ENCODE data around the gene BMP2. TPM values are rescaled to one million over a fixed set of nuclear protein-coding genes. Genes with fewer than 3 reads are reported as not detected.

Gene BMP2
- total RNA-seq, 1 experiment from 2014 or later = not detected

DNA sequence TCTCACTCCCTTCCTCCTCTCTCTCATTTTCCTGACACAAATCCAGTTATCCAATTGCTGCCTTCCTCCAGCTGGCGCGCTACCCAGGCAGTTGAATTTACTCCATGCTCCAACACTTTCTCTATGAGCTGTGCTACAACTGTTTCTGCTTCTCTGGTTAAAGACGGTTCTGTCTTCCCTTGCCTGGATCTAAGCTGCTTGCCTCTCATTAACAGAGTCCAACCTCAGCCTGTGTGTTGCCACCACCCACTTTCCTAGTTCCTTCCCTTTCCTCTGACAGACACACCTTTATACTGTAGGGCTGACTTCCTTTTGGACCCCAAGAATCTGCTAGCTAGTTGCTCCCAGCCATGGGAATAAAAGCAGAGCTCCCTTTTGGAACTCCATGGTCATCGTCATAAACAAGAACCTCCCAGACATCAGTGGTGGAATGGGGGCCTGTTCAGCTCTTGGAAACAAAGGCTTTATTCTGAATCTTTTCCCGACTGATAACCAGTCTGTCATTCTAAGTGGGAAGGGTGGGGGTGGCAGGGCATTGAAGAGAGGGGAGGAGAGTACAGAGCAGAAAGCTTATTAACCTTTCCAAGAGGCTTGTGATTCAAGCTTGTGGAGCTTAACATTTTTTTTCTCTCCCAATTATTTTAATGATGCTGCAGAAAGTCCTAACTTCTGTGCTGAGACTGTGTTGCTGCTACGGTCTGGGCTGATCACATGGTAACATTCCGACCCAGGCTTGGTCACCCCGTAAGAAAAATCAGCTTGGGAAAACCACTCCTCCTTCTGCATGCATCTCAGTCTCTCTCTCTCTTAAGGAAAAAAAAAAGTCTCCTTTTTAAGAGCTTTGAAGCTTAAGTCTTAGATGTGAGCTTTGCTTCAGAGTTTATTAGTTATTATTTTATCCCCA lies 31.3 kb upstream of the BMP2 start:
- no peak overlapping the region for H2AFZ ChIP-seq (ENCODE audit: low read length)
- no peaks in the 10 kb centered on the region for H3K9me2 ChIP-seq (replicated peaks; ENCODE audit: insufficient read depth, low read length)
- H3K79me2 ChIP-seq (ENCODE audit: low read length) = no peaks in the 10 kb centered on the region
- no peak for DNase-seq
- H3K27me3 ChIP-seq (ENCODE audit: low read length) = no peaks in the 10 kb centered on the region
- no peaks in the 10 kb centered on the region for H3K4me1 ChIP-seq (ENCODE audit: low read length)
- no peaks in the 10 kb centered on the region for H4K20me1 ChIP-seq (ENCODE audit: insufficient read depth, low read depth, low read length)
- H3K9me3 ChIP-seq (ENCODE audit: low read length) = peaks cover 2% of the 10 kb centered on the region
- H3K36me3 ChIP-seq (ENCODE audit: insufficient read depth, low read length) = no peaks in the 10 kb centered on the region
- H3K27ac ChIP-seq (ENCODE audit: low read length) = no peak overlapping the region
- no peak overlapping the region for H3K4me3 ChIP-seq (ENCODE audit: low read length)
- H3K9ac ChIP-seq (ENCODE audit: low read length) = no peak overlapping the region
- no peak overlapping the region for H3K4me2 ChIP-seq (ENCODE audit: low read depth, low read length, poor library complexity, severe bottlenecking)

GRCh38 chr20:6739406-6739805 lies 28.1 kb upstream of the BMP2 start:
- Histone ChIP-seq H3K27me3 (ENCODE audit: low read length) (no peaks in the 10 kb centered on the region), H3K36me3 (ENCODE audit: insufficient read depth, low read length) (no peaks in the 10 kb centered on the region), H3K9me3 (ENCODE audit: low read length) (peaks cover 4% of the 10 kb centered on the region), H3K79me2 (ENCODE audit: low read length) (no peaks in the 10 kb centered on the region), H3K4me1 (ENCODE audit: low read length) (no peaks in the 10 kb centered on the region), H3K27ac (ENCODE audit: low read length) (no peak overlapping the region), H3K4me2 (ENCODE audit: low read depth, low read length, poor library complexity, severe bottlenecking) (no peak overlapping the region), H4K20me1 (ENCODE audit: insufficient read depth, low read depth, low read length) (no peaks in the 10 kb centered on the region), H3K9ac (ENCODE audit: low read length) (no peak overlapping the region), H3K4me3 (ENCODE audit: low read length) (no peak overlapping the region), H2AFZ (ENCODE audit: low read length) (no peak overlapping the region), H3K9me2 (replicated peaks; ENCODE audit: insufficient read depth, low read length) (no peaks in the 10 kb centered on the region)
- DNase-seq = no peak

DNA sequence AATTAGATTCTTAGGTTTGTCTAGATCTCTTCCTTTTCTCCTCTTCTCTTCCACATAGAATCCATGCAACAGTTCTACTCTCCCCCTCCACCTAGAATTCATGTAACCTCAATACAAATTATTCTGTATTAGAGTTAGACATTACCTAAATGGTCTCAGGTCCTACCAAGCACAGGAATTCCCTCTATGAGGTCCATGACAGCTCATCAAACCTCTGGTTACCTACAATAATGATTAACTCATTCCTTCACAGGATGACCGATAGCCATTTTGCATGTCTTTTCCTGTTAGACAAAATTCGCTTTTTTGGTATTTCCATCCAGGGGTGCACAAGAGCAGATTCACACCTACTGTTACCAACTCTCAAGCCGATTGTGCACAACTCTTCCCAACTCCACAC lies 27.4 kb upstream of the BMP2 start:
- H3K4me2 ChIP-seq (ENCODE audit: low read depth, low read length, poor library complexity, severe bottlenecking) = no peak overlapping the region
- H2AFZ ChIP-seq (ENCODE audit: low read length) = no peak overlapping the region
- no peaks in the 10 kb centered on the region for H3K9me2 ChIP-seq (replicated peaks; ENCODE audit: insufficient read depth, low read length)
- H3K79me2 ChIP-seq (ENCODE audit: low read length) = no peaks in the 10 kb centered on the region
- H3K27me3 ChIP-seq (ENCODE audit: low read length) = no peaks in the 10 kb centered on the region
- H3K4me3 ChIP-seq (ENCODE audit: low read length) = no peak overlapping the region
- no peaks in the 10 kb centered on the region for H3K4me1 ChIP-seq (ENCODE audit: low read length)
- no peak overlapping the region for H3K9ac ChIP-seq (ENCODE audit: low read length)
- H3K9me3 ChIP-seq (ENCODE audit: low read length) = peaks cover 5% of the 10 kb centered on the region
- H4K20me1 ChIP-seq (ENCODE audit: insufficient read depth, low read depth, low read length) = no peaks in the 10 kb centered on the region
- no peak overlapping the region for H3K27ac ChIP-seq (ENCODE audit: low read length)
- no peak for DNase-seq
- no peaks in the 10 kb centered on the region for H3K36me3 ChIP-seq (ENCODE audit: insufficient read depth, low read length)

GRCh38 chr20:6744180-6744579 lies 23.3 kb upstream of the BMP2 start:
- H3K9ac ChIP-seq (ENCODE audit: low read length) = no peak overlapping the region
- H3K9me2 ChIP-seq (replicated peaks; ENCODE audit: insufficient read depth, low read length) = no peaks in the 10 kb centered on the region
- H3K27me3 ChIP-seq (ENCODE audit: low read length) = no peaks in the 10 kb centered on the region
- no peak overlapping the region for H3K4me3 ChIP-seq (ENCODE audit: low read length)
- H2AFZ ChIP-seq (ENCODE audit: low read length) = no peak overlapping the region
- no peaks in the 10 kb centered on the region for H3K4me1 ChIP-seq (ENCODE audit: low read length)
- H3K36me3 ChIP-seq (ENCODE audit: insufficient read depth, low read length) = no peaks in the 10 kb centered on the region
- no peak overlapping the region for H3K4me2 ChIP-seq (ENCODE audit: low read depth, low read length, poor library complexity, severe bottlenecking)
- no peak overlapping the region for H3K27ac ChIP-seq (ENCODE audit: low read length)
- no peaks in the 10 kb centered on the region for H4K20me1 ChIP-seq (ENCODE audit: insufficient read depth, low read depth, low read length)
- DNase-seq = no peak
- H3K9me3 ChIP-seq (ENCODE audit: low read length) = 0 out of 2 replicates have a peak, but pooled peaks cover 3% of the 10 kb centered on the region
- no peaks in the 10 kb centered on the region for H3K79me2 ChIP-seq (ENCODE audit: low read length)

DNA sequence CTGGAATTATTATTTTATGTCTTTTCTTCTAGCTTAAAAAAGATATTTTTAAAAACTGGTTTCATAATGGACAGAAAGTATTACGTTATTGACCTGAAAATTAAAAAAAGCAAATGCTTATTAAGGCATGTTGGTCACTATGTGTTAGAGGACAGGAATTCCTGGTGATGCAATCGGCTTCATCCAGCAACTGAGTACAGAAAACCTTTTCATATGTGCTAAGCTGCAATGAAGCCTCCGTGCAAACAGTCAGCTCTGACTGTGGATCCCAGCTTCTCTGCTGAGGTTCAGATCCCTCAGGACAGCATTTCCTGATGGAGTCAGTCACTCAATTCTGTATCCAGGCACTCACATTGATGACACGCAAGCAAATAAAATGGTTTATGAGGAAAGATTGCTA lies 22.7 kb upstream of the BMP2 start:
- Histone ChIP-seq H3K79me2 (ENCODE audit: low read length) (no peaks in the 10 kb centered on the region), H3K4me3 (ENCODE audit: low read length) (no peak overlapping the region), H3K27me3 (ENCODE audit: low read length) (no peaks in the 10 kb centered on the region), H3K9me3 (ENCODE audit: low read length) (0 out of 2 replicates have a peak, but pooled peaks cover 3% of the 10 kb centered on the region), H3K4me2 (ENCODE audit: low read depth, low read length, poor library complexity, severe bottlenecking) (no peak overlapping the region), H3K9ac (ENCODE audit: low read length) (no peak overlapping the region), H3K9me2 (replicated peaks; ENCODE audit: insufficient read depth, low read length) (no peaks in the 10 kb centered on the region), H2AFZ (ENCODE audit: low read length) (no peak overlapping the region), H3K4me1 (ENCODE audit: low read length) (no peaks in the 10 kb centered on the region), H3K36me3 (ENCODE audit: insufficient read depth, low read length) (no peaks in the 10 kb centered on the region), H3K27ac (ENCODE audit: low read length) (no peak overlapping the region), H4K20me1 (ENCODE audit: insufficient read depth, low read depth, low read length) (no peaks in the 10 kb centered on the region)
- no peak for DNase-seq

DNA sequence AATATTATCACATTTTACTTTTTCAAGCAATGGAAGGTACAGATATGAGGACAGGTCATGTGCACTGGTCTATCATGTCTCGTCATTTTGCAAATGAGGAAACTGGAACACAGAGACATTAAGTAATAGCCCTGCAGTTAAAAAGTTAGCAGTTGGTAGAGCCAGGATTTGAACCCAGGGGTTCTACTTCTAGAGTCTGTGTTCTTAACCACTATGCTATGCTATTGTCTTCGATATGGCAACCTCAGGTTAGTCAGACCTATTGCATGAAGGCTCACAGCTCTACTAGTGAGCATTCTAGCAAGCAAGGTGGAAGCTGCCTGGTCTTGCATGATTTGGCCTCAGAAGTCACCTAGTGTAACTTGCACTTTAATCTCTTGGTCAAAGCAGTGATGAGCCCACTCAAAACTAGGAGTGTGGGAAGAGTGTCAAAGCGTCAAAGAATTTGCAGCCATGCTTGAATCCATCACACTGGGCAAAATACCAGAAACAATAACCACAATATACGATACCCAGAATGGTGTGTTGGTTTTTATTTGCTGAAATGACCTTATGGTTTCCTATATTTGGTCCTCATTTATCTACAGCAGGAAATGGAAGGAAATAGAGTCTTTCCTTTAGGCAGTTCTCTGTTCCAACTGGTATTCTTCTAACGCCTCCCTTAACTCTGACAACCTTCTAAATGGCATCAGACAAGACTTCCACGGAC lies 20.4 kb upstream of the BMP2 start:
- Histone ChIP-seq H2AFZ (ENCODE audit: low read length) (no peak overlapping the region), H3K9ac (ENCODE audit: low read length) (no peak overlapping the region), H3K27ac (ENCODE audit: low read length) (no peak overlapping the region), H3K4me2 (ENCODE audit: low read depth, low read length, poor library complexity, severe bottlenecking) (no peak overlapping the region), H3K9me2 (replicated peaks; ENCODE audit: insufficient read depth, low read length) (no peaks in the 10 kb centered on the region), H3K36me3 (ENCODE audit: insufficient read depth, low read length) (no peaks in the 10 kb centered on the region), H4K20me1 (ENCODE audit: insufficient read depth, low read depth, low read length) (no peaks in the 10 kb centered on the region), H3K9me3 (ENCODE audit: low read length) (0 out of 2 replicates have a peak, but pooled peaks cover 3% of the 10 kb centered on the region), H3K4me3 (ENCODE audit: low read length) (no peak overlapping the region), H3K27me3 (ENCODE audit: low read length) (no peaks in the 10 kb centered on the region), H3K4me1 (ENCODE audit: low read length) (no peaks in the 10 kb centered on the region), H3K79me2 (ENCODE audit: low read length) (no peaks in the 10 kb centered on the region)
- no peak for DNase-seq

DNA sequence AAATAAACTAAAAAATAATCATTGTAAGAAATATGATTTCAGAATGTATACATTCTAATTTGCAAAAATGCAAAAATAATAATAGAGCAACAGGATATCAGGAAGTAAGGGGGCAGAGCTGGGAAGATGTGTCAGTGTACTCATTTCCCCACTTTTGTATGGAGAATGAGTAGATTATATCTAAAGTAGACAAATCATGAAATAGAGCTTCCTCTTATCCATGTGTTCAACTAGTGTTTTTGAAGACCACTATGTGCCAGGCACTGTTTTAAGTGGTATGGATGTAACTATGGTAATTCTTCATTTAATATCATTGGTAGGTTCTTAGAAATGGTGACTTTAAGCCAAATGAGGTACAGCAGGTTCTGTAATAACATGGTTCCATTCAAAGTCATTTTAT lies 17.0 kb upstream of the BMP2 start:
- Histone ChIP-seq H3K4me3 (ENCODE audit: low read length) (no peak overlapping the region), H3K9me2 (replicated peaks; ENCODE audit: insufficient read depth, low read length) (no peaks in the 10 kb centered on the region), H3K9me3 (ENCODE audit: low read length) (no peaks in the 10 kb centered on the region; the same call in 1 of the 2 replicates)

More for the DNA sequence above, 17.0 kb upstream of the BMP2 start:
- Histone ChIP-seq H3K4me2 (ENCODE audit: low read depth, low read length, poor library complexity, severe bottlenecking) (no peak overlapping the region), H3K27ac (ENCODE audit: low read length) (no peak overlapping the region), H2AFZ (ENCODE audit: low read length) (no peak overlapping the region), H3K4me1 (ENCODE audit: low read length) (no peaks in the 10 kb centered on the region), H3K79me2 (ENCODE audit: low read length) (no peaks in the 10 kb centered on the region), H4K20me1 (ENCODE audit: insufficient read depth, low read depth, low read length) (no peaks in the 10 kb centered on the region), H3K9ac (ENCODE audit: low read length) (no peak overlapping the region), H3K36me3 (ENCODE audit: insufficient read depth, low read length) (no peaks in the 10 kb centered on the region), H3K27me3 (ENCODE audit: low read length) (no peaks in the 10 kb centered on the region)
- no peak for DNase-seq

Data from Karpas-422 (cell line).